ENCODE results near the gene MRPS31.
"Not testable (repeated sequence)": the region's sequence is repeated elsewhere in the genome, so short reads cannot be mapped to it uniquely, and the experiment has no call there.

Gene MRPS31

GRCh38 chr13:40762849-40763248, 8.1 kb downstream of the MRPS31 start:
- DNase-seq (ENCODE audit: low read depth in 2 of 2, low spot score in 1 of 2), result no peak

- DNase-seq (ENCODE audit: low read depth in 2 of 2, low spot score in 1 of 2), result no peak
Measured at GRCh38 chr13:40758811-40759210, 12.2 kb downstream of the MRPS31 start.

GRCh38 chr13:40756042-40756441, 14.9 kb downstream of the MRPS31 start:
- DNase-seq (ENCODE audit: low read depth in 2 of 2, low spot score in 1 of 2), result no peak

- DNase-seq (ENCODE audit: low read depth in 2 of 2, low spot score in 1 of 2), result no peak
Measured at GRCh38 chr13:40755082-40755700, 15.8 kb downstream of the MRPS31 start.

- no peak for DNase-seq (ENCODE audit: low read depth in 2 of 2, low spot score in 1 of 2)
Measured at GRCh38 chr13:40749327-40749726, 21.7 kb downstream of the MRPS31 start.

- not testable (repeated sequence) for DNase-seq (ENCODE audit: low read depth in 2 of 2, low spot score in 1 of 2)
Measured at GRCh38 chr13:40735232-40735548, 35.8 kb downstream of the MRPS31 start.

- DNase-seq (ENCODE audit: low read depth in 2 of 2, low spot score in 1 of 2), result not testable (repeated sequence)
Measured at GRCh38 chr13:40734536-40735231, 36.3 kb downstream of the MRPS31 start.

GRCh38 chr13:40732658-40733057, 38.3 kb downstream of the MRPS31 start:
- no peak for DNase-seq (ENCODE audit: low read depth in 2 of 2, low spot score in 1 of 2)

- no peak for DNase-seq (ENCODE audit: low read depth in 2 of 2, low spot score in 1 of 2)
Measured at GRCh38 chr13:40728595-40728994, 42.4 kb downstream of the MRPS31 start.

- DNase-seq (ENCODE audit: low read depth in 2 of 2, low spot score in 1 of 2), result not testable (repeated sequence)
Measured at GRCh38 chr13:40714433-40714832, 56.6 kb downstream of the MRPS31 start.

GRCh38 chr13:40706439-40706838, 64.6 kb downstream of the MRPS31 start:
- DNase-seq (ENCODE audit: low read depth in 2 of 2, low spot score in 1 of 2), result no peak

GRCh38 chr13:40697711-40698110, 73.3 kb downstream of the MRPS31 start:
- no peak for DNase-seq (ENCODE audit: low read depth in 2 of 2, low spot score in 1 of 2)

- DNase-seq (ENCODE audit: low read depth in 2 of 2, low spot score in 1 of 2), result no peak
Measured at GRCh38 chr13:40694426-40694825, 76.6 kb downstream of the MRPS31 start.

GRCh38 chr13:40692946-40693345, 78.0 kb downstream of the MRPS31 start:
- DNase-seq (ENCODE audit: low read depth in 2 of 2, low spot score in 1 of 2), result no peak

GRCh38 chr13:40688781-40689180, 82.2 kb downstream of the MRPS31 start:
- no peak for DNase-seq (ENCODE audit: low read depth in 2 of 2, low spot score in 1 of 2)

GRCh38 chr13:40682449-40683240, 88.3 kb downstream of the MRPS31 start:
- DNase-seq (ENCODE audit: low read depth in 2 of 2, low spot score in 1 of 2), result no peak

- no peak for DNase-seq (ENCODE audit: low read depth in 2 of 2, low spot score in 1 of 2)
Measured at GRCh38 chr13:40681341-40682146, 89.4 kb downstream of the MRPS31 start.

- no peak for DNase-seq (ENCODE audit: low read depth in 2 of 2, low spot score in 1 of 2)
Measured at GRCh38 chr13:40680659-40681323, 90.2 kb downstream of the MRPS31 start.

- no peak for DNase-seq (ENCODE audit: low read depth in 2 of 2, low spot score in 1 of 2)
Measured at GRCh38 chr13:40679480-40679985, 91.5 kb downstream of the MRPS31 start.

All from stimulated activated CD8-positive, alpha-beta memory T cell treated with anti-CD3 and anti-CD28 coated beads, Interleukin-4, amount 100 ng/mL, for 1 hour (primary cell).